WTC11 (cell line): ENCODE measurements around the gene NRBP1. TPM values are rescaled to one million over a fixed set of nuclear protein-coding genes. Genes with fewer than 3 reads are reported as not detected.

Source experiments
- ATAC-seq: fragments of 200-7000 bp; cut with Tn5 transposase; 2 replicates; pipeline ENCODE4 v1.10.0; 2021; ENCODE audit warnings: mild to moderate bottlenecking, moderate library complexity
- CTCF ChIA-PET: fragments of 300-600 bp; sonication (Branson Sonifier 250); formaldehyde crosslinking; loops from one replicate; lab custom pipeline; 2021; ENCODE audit warnings: antibody characterized with exemption; lab: Charles Lee
- POLR2A ChIA-PET: fragments of 350-600 bp; sonication (Branson Sonifier 250); formaldehyde crosslinking; loops from one replicate; lab custom pipeline; 2021; ENCODE audit warnings: antibody characterized with exemption; lab: Charles Lee
- DNase-seq: peaks from one replicate; pipeline ENCODE4 v3.0.0; 2021; ENCODE audit warnings: low spot score
- H3K27ac Mint-ChIP-seq: 2 replicates; pipeline ENCODE4 v1.8.0; 2021; ENCODE audit warnings: mixed read lengths
- H3K27me3 Mint-ChIP-seq: 2 replicates; pipeline ENCODE4 v1.8.0; 2021; ENCODE audit warnings: low read depth, mild to moderate bottlenecking, moderate library complexity, mixed read lengths
- H3K36me3 Mint-ChIP-seq: 2 replicates; pipeline ENCODE4 v1.8.0; 2021; ENCODE audit warnings: mixed read lengths
- H3K4me1 Mint-ChIP-seq: 2 replicates; pipeline ENCODE4 v1.8.0; 2022; ENCODE audit warnings: mixed read lengths
- H3K4me3 Mint-ChIP-seq: 2 replicates; pipeline ENCODE4 v1.8.0; 2021; ENCODE audit warnings: mild to moderate bottlenecking, moderate library complexity, mixed read lengths
- H3K9me3 Mint-ChIP-seq: 2 replicates; pipeline ENCODE4 v1.8.0; 2021; ENCODE audit warnings: mixed read lengths
- CBFB ChIP-seq: sonication (generic); formaldehyde crosslinking; IDR thresholded peaks from 2 replicates; pipeline ENCODE4 v1.8.1; 2022; ENCODE audit warnings: mild to moderate bottlenecking, low read depth, missing genetic modification reagents
- CDX4 ChIP-seq: fragments of 250-450 bp; sonication (Bioruptor Pico); IDR thresholded peaks from 2 replicates; pipeline ENCODE4 v1.9.0; 2021; ENCODE audit warnings: moderate library complexity, mild to moderate bottlenecking, inconsistent platforms, borderline replicate concordance
- E2F1 ChIP-seq: sonication (generic); formaldehyde crosslinking; IDR thresholded peaks from 2 replicates; pipeline ENCODE4 v1.8.0; 2022; ENCODE audit warnings: mild to moderate bottlenecking, missing genetic modification reagents
- FOXJ3 ChIP-seq: sonication (generic); formaldehyde crosslinking; IDR thresholded peaks from 2 replicates; pipeline ENCODE4 v1.9.0; 2021; ENCODE audit warnings: missing genetic modification reagents, mild to moderate bottlenecking, borderline replicate concordance
- GTF2I ChIP-seq: fragments of 250-450 bp; sonication (Bioruptor Pico); conservative IDR thresholded peaks from 2 replicates; pipeline ENCODE4 v1.4.0; 2021; ENCODE audit warnings: mild to moderate bottlenecking
- HMGXB4 ChIP-seq: sonication (generic); formaldehyde crosslinking; IDR thresholded peaks from 2 replicates; pipeline ENCODE4 v1.8.1; 2023; ENCODE audit warnings: mild to moderate bottlenecking, moderate library complexity, missing genetic modification reagents
- IRF2 ChIP-seq: sonication (generic); formaldehyde crosslinking; IDR thresholded peaks from 2 replicates; pipeline ENCODE4 v1.8.0; 2022; ENCODE audit warnings: low read depth, missing genetic modification reagents, borderline replicate concordance
- JUN ChIP-seq: sonication (generic); formaldehyde crosslinking; IDR thresholded peaks from 2 replicates; pipeline ENCODE4 v1.8.0; 2023; ENCODE audit warnings: mild to moderate bottlenecking, missing genetic modification reagents
- NFYB ChIP-seq: sonication (generic); formaldehyde crosslinking; conservative IDR thresholded peaks from 2 replicates; pipeline ENCODE4 v1.8.0; 2022; ENCODE audit warnings: low read depth, missing genetic modification reagents
- NR2C2 ChIP-seq: sonication (generic); formaldehyde crosslinking; IDR thresholded peaks from 2 replicates; pipeline ENCODE4 v1.8.0; 2022; ENCODE audit warnings: mild to moderate bottlenecking, missing genetic modification reagents
- PRRX2 ChIP-seq: fragments of 250-450 bp; sonication (Bioruptor Pico); IDR thresholded peaks from 2 replicates; pipeline ENCODE4 v1.8.0; 2021; ENCODE audit warnings: mild to moderate bottlenecking
- RELA ChIP-seq: sonication (generic); formaldehyde crosslinking; IDR thresholded peaks from 2 replicates; pipeline ENCODE4 v1.8.1; 2022; ENCODE audit warnings: missing genetic modification reagents, mild to moderate bottlenecking, borderline replicate concordance
- SMAD3 ChIP-seq: sonication (generic); formaldehyde crosslinking; IDR thresholded peaks from 2 replicates; pipeline ENCODE4 v1.8.0; 2022; ENCODE audit warnings: missing genetic modification reagents, mild to moderate bottlenecking, borderline replicate concordance
- TEAD4 ChIP-seq: sonication (generic); formaldehyde crosslinking; IDR thresholded peaks from 2 replicates; pipeline ENCODE4 v1.8.0; 2022; ENCODE audit warnings: mild to moderate bottlenecking, missing genetic modification reagents
- TP53 ChIP-seq: sonication (generic); formaldehyde crosslinking; IDR thresholded peaks from 2 replicates; pipeline ENCODE4 v1.8.1; 2023; ENCODE audit warnings: mild to moderate bottlenecking, missing genetic modification reagents
- ZBTB43 ChIP-seq: sonication (generic); formaldehyde crosslinking; IDR thresholded peaks from 2 replicates; pipeline ENCODE4 v1.8.1; 2023; ENCODE audit warnings: mild to moderate bottlenecking, missing genetic modification reagents
- ZNF121 ChIP-seq: sonication (generic); formaldehyde crosslinking; IDR thresholded peaks from 2 replicates; pipeline ENCODE4 v1.8.0; 2023; ENCODE audit warnings: missing genetic modification reagents
- ZNF232 ChIP-seq: sonication (generic); formaldehyde crosslinking; IDR thresholded peaks from 2 replicates; pipeline ENCODE4 v1.8.0; 2022; ENCODE audit warnings: mild to moderate bottlenecking, missing genetic modification reagents
- total RNA-seq: library from RNA; stranded (reverse); gene quantifications from 3 replicates; pipeline ENCODE4 v1.2.3, GENCODE V29; 2021
- TF ChIP-seq, protein P1 (sequence below): sonication (generic); formaldehyde crosslinking; IDR thresholded peaks from 2 replicates; pipeline ENCODE4 v1.8.1; 2022; ENCODE audit warnings: mild to moderate bottlenecking, missing genetic modification reagents, moderate library complexity, borderline replicate concordance
- TF ChIP-seq, protein P2 (sequence below): fragments of 250-450 bp; sonication (Bioruptor Pico); IDR thresholded peaks from 2 replicates; pipeline ENCODE4 v1.9.0; 2021; ENCODE audit warnings: mild to moderate bottlenecking
- TF ChIP-seq, protein P3 (sequence below): sonication (generic); formaldehyde crosslinking; conservative IDR thresholded peaks from 2 replicates; pipeline ENCODE4 v1.8.1; 2022; ENCODE audit warnings: mild to moderate bottlenecking, missing genetic modification reagents
- TF ChIP-seq, protein P4 (sequence below): sonication (generic); formaldehyde crosslinking; IDR thresholded peaks from 2 replicates; pipeline ENCODE4 v1.8.1; 2023; ENCODE audit warnings: mild to moderate bottlenecking, missing genetic modification reagents, moderate library complexity

NRBP1 gene
- total RNA-seq, 1 experiment from 2014 or later, result 110 TPM

DNA sequence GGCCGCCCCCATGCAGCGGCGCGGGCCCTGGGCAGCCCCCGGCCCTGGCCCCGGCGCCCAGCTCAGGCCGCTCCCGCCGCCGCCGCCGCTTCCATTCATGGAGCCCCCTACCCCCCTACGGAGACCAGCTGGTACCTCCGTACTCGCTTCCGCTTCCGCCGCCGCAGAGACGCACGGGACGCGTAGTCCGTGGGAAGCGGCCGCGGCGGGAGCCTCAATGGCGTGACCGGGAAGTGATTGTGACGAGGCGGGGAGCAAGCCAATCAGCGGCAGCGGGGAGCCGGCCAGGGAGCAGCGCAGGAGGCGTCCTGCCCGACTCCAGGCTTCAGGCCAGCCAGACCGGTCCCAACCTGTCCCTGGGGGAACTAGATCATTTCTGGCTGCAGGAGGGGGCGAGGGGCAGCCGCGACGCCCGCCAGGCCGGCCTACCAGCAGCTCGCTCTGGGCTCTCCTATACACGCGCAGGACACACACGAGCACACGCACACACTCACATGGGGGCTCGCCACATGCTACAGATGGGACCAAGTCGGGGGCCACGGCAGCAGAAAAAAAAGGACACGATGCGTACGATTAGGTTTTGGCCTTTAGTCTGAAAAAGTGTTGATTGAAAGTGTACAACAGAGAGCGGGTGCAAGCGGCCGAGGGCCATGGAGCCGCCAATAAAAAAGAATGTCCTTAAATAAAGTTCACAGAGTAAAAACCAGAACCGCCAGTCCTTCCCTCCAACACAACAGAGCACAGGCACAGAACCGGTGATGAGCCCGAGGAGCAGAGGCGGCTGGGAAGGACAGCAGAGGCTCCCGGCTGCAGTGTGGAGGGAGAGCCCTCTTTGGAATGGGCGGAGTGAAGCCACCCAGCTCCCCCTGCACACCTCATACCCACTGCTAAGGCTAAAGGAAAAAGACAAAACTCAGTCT lies 47.5 kb upstream of the NRBP1 start, which contains the start of gene ZNF513 (continued):
- TF ChIP-seq SMAD3 (CRISPR knock-in tag), result 0 out of 2 replicates have a peak, but pooled peaks have one; percentile 49
- TF ChIP-seq NFYB (CRISPR knock-in tag), result peak; percentile 92
- peak; percentile 59; the same call in 1 of the 2 replicates for TF ChIP-seq TP53 (CRISPR knock-in tag)
- no peak for TF ChIP-seq CDX4 (CRISPR knock-in tag)
- TF ChIP-seq GTF2I, result no peak
- TF ChIP-seq FOXJ3 (CRISPR knock-in tag), result no peak
- TF ChIP-seq PRRX2 (CRISPR knock-in tag), result peak; percentile 61; the same call in 1 of the 2 replicates
- no peak for TF ChIP-seq E2F1 (CRISPR knock-in tag)
- TF ChIP-seq, protein P1, sequence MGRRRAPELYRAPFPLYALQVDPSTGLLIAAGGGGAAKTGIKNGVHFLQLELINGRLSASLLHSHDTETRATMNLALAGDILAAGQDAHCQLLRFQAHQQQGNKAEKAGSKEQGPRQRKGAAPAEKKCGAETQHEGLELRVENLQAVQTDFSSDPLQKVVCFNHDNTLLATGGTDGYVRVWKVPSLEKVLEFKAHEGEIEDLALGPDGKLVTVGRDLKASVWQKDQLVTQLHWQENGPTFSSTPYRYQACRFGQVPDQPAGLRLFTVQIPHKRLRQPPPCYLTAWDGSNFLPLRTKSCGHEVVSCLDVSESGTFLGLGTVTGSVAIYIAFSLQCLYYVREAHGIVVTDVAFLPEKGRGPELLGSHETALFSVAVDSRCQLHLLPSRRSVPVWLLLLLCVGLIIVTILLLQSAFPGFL (CRISPR knock-in tag), result no peak
- TF ChIP-seq CBFB (CRISPR knock-in tag), result no peak; the same call in 1 of the 2 replicates

GRCh38 chr2:27381577-27382181 lies 46.8 kb upstream of the NRBP1 start:
- ChIA-PET POLR2A (interaction anchor here (0.6 kb wide), 1 partner anchor 12 kb away, joined by 3 read pairs; the partner anchor contains the start of gene EIF2B4), CTCF (interaction anchor here (3.1 kb wide), 1 partner anchor 12 kb away, joined by 15 read pairs; the partner anchor contains the start of gene EIF2B4)
- DNase-seq (no peak), ATAC-seq (no peak)
- Mint-ChIP-seq H3K36me3 (peaks cover 58% of the 10 kb centered on the region), H3K4me1 (peaks cover 20% of the 10 kb centered on the region), H3K9me3 (no peaks in the 10 kb centered on the region), H3K27me3 (no peaks in the 10 kb centered on the region; the same call in 1 of the 2 replicates), H3K4me3 (peak overlapping the region; percentile 94), H3K27ac (peak overlapping the region; percentile 100)
- TF ChIP-seq ZBTB43 (no peak), RELA (CRISPR knock-in tag) (no peak), IRF2 (no peak), ZNF232 (CRISPR knock-in tag) (no peak), JUN (CRISPR knock-in tag) (no peak), HMGXB4 (CRISPR knock-in tag) (no peak), E2F1 (CRISPR knock-in tag) (no peak), ZNF121 (CRISPR knock-in tag) (no peak), TEAD4 (CRISPR knock-in tag) (no peak), NR2C2 (no peak)
- TF ChIP-seq, protein P2, sequence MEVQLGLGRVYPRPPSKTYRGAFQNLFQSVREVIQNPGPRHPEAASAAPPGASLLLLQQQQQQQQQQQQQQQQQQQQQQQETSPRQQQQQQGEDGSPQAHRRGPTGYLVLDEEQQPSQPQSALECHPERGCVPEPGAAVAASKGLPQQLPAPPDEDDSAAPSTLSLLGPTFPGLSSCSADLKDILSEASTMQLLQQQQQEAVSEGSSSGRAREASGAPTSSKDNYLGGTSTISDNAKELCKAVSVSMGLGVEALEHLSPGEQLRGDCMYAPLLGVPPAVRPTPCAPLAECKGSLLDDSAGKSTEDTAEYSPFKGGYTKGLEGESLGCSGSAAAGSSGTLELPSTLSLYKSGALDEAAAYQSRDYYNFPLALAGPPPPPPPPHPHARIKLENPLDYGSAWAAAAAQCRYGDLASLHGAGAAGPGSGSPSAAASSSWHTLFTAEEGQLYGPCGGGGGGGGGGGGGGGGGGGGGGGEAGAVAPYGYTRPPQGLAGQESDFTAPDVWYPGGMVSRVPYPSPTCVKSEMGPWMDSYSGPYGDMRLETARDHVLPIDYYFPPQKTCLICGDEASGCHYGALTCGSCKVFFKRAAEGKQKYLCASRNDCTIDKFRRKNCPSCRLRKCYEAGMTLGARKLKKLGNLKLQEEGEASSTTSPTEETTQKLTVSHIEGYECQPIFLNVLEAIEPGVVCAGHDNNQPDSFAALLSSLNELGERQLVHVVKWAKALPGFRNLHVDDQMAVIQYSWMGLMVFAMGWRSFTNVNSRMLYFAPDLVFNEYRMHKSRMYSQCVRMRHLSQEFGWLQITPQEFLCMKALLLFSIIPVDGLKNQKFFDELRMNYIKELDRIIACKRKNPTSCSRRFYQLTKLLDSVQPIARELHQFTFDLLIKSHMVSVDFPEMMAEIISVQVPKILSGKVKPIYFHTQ, result no peak
- TF ChIP-seq, protein P3, sequence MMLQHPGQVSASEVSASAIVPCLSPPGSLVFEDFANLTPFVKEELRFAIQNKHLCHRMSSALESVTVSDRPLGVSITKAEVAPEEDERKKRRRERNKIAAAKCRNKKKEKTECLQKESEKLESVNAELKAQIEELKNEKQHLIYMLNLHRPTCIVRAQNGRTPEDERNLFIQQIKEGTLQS (CRISPR knock-in tag), result no peak
- TF ChIP-seq, protein P4, sequence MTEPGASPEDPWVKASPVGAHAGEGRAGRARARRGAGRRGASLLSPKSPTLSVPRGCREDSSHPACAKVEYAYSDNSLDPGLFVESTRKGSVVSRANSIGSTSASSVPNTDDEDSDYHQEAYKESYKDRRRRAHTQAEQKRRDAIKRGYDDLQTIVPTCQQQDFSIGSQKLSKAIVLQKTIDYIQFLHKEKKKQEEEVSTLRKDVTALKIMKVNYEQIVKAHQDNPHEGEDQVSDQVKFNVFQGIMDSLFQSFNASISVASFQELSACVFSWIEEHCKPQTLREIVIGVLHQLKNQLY (CRISPR knock-in tag), result no peak
